ENCODE data around the gene SND1. TPM values are rescaled to one million over a fixed set of nuclear protein-coding genes. Genes with fewer than 3 reads are reported as not detected.

SND1 gene
- total RNA-seq, 1 experiment from 2014 or later, result 218 TPM

- Histone ChIP-seq H2BK15ac (ENCODE audit: low read depth, low read length) (no peak overlapping the region), H3K27ac (ENCODE audit: insufficient read length, low read depth, low read length) (no peak overlapping the region), H3K79me2 (ENCODE audit: insufficient read depth, low read length) (no peaks in the 10 kb centered on the region), H2BK120ac (ENCODE audit: low read depth, low read length, poor library complexity, severe bottlenecking) (no peak overlapping the region), H3K23ac (ENCODE audit: insufficient read length, low read depth, low read length) (no peak overlapping the region), H3K14ac (ENCODE audit: insufficient read depth, low read length) (no peak overlapping the region), H4K20me1 (ENCODE audit: control insufficient read depth, insufficient read depth, insufficient read length) (no peaks in the 10 kb centered on the region), H3K4me2 (ENCODE audit: insufficient read depth, insufficient read length, low read length) (no peak overlapping the region), H3K27me3 (ENCODE audit: insufficient read depth, low read length) (no peaks in the 10 kb centered on the region), H4K91ac (ENCODE audit: insufficient read length, low read depth, low read length) (no peak overlapping the region), H3K4me1 (ENCODE audit: insufficient read depth, low read length) (no peaks in the 10 kb centered on the region), H3K9me3 (ENCODE audit: control insufficient read depth, low read depth, low read length) (no peaks in the 10 kb centered on the region), H3K9ac (ENCODE audit: extremely low read depth, insufficient read length, low read length) (no peak overlapping the region), H2AFZ (ENCODE audit: low read length) (no peak overlapping the region), H2BK12ac (ENCODE audit: insufficient read length, low read depth, low read length) (no peak overlapping the region), H3K79me1 (ENCODE audit: insufficient read depth, low read depth, low read length, poor library complexity, severe bottlenecking) (no peaks in the 10 kb centered on the region), H2BK20ac (ENCODE audit: low read depth, low read length, poor library complexity, severe bottlenecking) (no peak overlapping the region), H2BK5ac (ENCODE audit: insufficient read length, low read length) (no peak overlapping the region), H2AK5ac (ENCODE audit: insufficient read length, low read length) (no peak overlapping the region), H4K8ac (replicated peaks; ENCODE audit: insufficient read length, low read depth, low read length) (no peak overlapping the region), H3T11ph (ENCODE audit: low read length) (no peak overlapping the region), H4K5ac (ENCODE audit: insufficient read length, low read depth, low read length) (no peak overlapping the region), H3K23me2 (ENCODE audit: insufficient read length, low read depth, low read length, poor library complexity, severe bottlenecking) (no peaks in the 10 kb centered on the region), H3K4ac (ENCODE audit: low read depth, low read length) (no peak overlapping the region), H3K18ac (ENCODE audit: insufficient read length, low read depth, low read length) (no peak overlapping the region), H3K56ac (ENCODE audit: insufficient read length, low read depth, low read length) (no peak overlapping the region)
- Mint-ChIP-seq H3K4me1 (peaks cover 2 to 12% of the 10 kb centered on the region in 2 experiments; a peak in 3 of 4 replicates), H3K27me3 (ENCODE audit: low read depth) (peaks cover 15% of the 10 kb centered on the region), H3K36me3 (ENCODE audit: insufficient read depth in 1 of 3, low read depth in 3 of 3) (no peaks in the 10 kb centered on the region), H3K4me3 (no peak overlapping the region), H3K27ac (no peak overlapping the region), H3K9me3 (no peaks in the 10 kb centered on the region)
- WGBS (ENCODE audit: extremely low coverage, insufficient read length, low lambda C conversion rate), result no CpG with 5 or more reads among the region's 1 CpG
- DNase-seq, result no peak
- no peak for TF ChIP-seq CTCF (conservative IDR thresholded peaks at IDR 0.05)
Observed at GRCh38 chr7:128125816-128126215, 473.8 kb downstream of the SND1 start.

Measured in H9 (cell line).